CD4-positive, alpha-beta T cell treated with Interleukin-15 for 1 hour (primary cell): ENCODE measurements around the gene SORT1.
"Not testable (repeated sequence)": the region's sequence is repeated elsewhere in the genome, so short reads cannot be mapped to it uniquely, and the experiment has no call there.

ENCODE experiments used
- DNase-seq: peaks from one replicate; pipeline ENCODE4 v3.0.0-alpha.2; 2020

The SORT1 gene

GRCh38 chr1:109396871-109397580 lies 692 bp downstream of the SORT1 start:
- DNase-seq = no peak

- no peak for DNase-seq
Observed at GRCh38 chr1:109396513-109396839, 1.2 kb downstream of the SORT1 start.

DNA sequence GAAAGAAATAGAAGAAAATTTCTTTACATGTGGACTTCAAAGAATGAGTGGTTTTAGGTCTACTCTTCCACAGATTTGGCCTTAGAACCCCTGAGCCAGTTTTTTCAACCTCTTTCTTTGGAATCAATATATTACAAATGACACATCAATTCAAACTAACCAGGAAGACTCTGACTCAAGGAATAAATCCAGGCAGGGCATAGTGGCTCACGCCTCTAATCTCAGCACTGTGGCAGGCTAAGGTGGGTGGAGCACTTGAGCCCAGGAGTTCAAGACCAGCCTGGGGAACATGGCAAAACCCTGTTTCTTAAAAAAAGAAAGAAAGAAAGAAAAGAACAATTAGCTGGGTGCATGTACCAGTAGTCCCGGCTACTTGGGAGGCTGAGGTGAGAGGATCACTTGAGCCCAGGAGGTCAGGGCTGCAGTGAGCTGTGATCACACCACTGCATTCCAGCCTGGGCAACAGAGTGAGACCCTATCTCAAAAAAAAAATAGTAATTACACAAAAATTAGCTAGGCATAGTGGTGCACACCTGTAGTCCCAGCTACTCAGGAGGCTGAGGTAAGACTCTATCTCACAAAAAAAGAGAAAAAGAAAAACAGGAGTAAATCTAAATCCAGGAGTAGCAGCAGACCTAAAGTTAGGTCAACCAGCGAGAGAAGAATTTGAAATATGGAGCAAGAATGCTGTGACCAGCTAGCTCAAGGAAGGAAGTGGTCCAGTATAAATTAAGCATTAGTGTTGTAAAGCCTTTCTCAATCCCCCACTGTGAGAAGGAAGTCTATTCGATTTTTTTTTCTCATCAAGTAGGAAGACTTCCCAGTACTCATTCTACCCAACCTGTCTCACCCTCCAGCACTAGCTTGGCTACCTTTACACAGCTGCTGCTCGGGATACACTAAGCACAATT lies 1.9 kb downstream of the SORT1 start:
- DNase-seq = no peak

GRCh38 chr1:109395282-109395599 lies 2.5 kb downstream of the SORT1 start:
- DNase-seq = not testable (repeated sequence)

DNA sequence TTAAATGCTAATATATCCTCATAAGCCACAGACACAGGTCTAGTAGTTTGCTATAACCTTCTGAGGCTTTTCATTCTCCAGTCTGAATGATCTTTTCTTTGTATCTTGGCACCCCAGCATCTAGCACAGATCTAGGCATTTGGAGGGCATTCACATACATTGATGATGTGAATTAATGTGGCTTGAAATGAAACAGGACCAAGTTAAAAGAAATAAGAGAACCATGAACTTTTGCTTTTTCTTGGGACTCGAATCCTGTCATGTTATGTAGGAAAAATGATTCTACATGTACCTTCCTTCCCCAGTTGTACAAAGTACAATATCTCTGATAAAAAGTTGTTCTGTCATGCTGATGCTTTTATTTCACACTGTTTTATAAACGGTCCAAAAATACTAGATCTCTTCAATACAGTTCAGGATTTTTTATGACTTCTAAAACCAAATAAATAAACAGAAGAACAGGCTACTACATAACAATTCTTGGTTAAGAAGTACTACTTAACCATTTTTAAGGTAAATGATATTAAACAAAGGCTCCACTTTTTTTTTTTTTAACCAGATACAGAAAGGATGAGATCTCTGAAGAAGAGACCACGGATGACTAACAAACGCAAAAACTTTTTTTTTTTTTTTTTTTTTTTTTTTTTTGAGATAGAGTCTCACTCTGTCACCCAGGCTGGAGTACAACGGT lies 3.0 kb downstream of the SORT1 start:
- DNase-seq = no peak

DNA sequence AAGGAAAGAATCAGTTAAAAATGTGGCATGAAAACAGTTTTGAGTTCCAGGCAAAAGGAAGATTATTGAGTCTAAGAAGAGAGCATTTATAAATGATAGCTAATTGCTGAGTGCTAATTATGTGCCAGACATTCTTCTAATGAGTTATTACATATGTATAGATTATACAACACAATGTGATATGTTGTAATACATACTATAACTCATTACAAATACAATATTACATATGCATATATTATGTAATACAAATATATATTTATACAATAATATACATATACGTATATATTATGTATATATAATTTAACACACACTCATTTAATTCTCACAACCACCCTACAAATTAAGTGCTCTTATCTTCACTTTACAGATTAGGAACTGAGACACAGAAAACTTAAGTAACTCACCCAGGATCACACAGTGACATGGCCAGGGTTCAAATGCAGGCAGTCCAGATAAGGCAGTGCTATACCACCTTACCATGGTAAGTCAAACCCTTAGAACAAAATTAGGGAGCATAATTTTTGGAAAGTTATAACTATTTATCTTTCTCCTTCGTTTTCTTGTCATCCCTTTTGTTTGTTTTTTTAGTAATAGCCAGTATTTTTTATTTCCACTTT lies 4.0 kb downstream of the SORT1 start:
- DNase-seq = no peak

DNA sequence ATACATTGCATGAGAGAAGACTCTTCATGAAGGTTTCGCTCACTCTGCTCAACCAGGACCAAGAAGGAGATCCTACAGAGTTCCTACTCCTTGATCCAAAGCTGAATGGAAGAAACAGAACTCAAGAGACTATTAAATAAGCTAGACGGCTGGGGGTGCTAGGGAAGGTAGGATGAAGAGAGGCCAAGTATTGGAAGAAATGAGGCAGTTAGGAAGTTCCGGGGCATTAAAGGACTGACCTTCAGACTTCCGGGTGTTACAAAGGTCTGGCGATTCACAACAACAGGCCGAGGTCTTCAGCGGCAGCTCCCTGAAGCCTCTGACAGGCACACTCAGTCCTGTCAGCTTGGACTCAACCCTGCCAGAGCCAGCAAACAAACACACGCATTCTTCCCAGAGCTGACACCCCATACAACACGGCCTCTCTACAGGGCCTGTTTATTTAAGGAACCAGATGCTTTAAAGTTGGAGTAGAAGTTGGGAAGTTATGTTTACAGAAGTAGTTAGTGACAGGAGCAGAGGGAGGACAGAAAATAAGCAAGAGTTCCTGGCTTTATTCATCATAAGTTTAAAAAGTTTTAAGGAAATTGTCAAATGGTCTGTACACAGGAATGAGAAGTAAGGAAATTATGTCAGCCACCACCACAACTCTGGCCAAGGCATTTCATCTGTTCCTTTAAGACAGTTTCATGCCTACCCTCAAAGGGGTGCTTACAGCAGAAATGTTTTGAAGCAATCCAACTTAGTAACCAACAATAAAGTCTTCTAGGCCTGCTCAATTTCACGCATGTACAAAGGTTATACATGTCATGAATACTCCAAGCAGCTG lies 4.7 kb downstream of the SORT1 start:
- DNase-seq = no peak

DNA sequence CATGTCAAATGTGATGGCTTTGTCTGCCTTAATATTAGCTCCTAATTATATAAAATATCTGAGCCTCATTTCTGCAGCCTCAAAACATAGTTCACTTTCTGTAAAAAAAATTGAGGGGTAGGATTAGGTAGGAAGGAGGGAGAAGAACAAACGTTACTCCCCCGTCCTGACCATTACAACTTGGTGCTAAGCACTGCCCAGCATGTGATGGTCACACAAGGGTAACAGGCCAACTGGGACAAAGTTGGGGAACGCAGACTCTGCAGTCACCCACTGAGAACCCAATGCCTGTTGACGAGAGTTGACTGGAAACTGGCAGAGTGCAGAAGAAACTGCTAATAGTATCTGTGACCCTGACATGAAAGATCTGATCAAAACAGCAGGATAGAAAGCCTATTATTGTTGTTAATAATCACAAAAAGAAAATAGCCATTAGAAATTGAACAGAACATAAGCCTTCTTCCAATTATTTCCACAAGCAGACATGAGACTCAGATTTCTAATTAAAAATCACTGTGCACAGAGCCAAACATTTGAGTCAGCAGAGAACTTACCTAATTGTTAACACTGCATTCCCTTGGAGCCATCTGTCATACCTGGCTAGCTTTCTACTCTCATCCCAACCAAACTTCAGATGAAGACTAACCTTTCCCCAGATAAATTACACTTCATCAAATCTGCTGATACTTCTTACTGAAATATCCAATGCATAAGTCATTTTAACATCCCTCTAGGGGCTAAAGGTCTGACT lies 5.5 kb downstream of the SORT1 start:
- no peak for DNase-seq

DNA sequence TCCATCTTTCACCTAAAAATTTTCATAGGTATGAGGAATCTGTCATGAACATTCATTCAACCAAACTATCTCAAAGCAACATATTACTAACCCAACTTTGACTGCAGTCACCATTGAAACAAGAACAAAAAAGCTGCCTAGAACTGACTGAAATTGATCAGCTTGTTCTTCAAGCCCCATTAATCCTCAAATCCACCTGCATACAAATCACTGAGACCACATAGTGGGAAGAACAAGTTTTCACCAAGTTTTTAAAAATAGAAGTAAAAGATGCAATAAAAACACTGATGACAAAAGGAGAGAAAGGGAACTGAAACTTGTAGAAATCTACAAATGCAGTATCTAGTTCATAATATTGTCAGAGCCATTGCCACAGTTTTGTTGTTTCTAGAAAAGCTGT lies 6.1 kb downstream of the SORT1 start:
- no peak for DNase-seq

DNA sequence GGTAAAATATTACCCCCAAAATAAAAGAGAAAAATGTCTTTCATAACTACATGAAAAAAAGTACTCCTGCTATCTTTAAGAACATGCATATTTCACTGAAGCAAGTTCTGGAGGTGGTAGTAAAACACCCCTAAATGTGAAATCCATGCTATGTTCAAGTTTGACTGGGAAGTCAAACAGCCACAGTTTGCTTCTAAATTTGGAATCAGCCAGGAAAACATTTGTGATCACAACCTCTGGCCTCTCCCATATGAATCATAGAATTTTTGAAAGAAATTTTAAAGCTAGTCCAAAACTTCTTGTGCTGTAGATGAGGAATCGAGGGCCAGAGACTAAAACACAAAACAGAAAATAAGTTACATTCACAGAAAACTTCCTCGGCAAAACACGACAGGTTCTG lies 6.6 kb downstream of the SORT1 start:
- no peak for DNase-seq

GRCh38 chr1:109389638-109390341 lies 7.9 kb downstream of the SORT1 start:
- no peak for DNase-seq

- no peak for DNase-seq
Observed at GRCh38 chr1:109388884-109389637, 8.7 kb downstream of the SORT1 start.

DNA sequence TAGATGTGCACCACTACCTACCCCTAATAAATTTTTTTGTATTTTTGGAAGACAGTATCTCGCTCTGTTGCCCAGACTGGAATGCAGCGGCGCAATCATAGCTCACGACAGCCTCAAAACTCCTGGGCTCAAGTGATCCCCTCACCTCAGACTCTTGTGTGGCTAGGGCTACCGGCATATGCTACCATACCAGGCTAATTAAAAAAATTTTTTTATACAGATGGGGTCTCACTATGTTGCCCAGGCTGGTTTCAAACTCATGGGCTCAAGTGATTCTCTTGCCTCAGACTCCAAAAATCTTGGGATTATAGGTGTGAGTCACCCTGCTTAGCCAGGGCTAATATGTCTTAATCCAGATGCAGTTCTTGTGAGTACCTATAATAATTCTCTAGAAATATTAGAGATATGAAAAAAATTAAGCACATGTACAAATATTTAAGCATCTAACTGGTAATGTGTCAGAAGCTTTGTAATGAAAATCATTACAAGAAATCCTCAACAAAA lies 9.5 kb downstream of the SORT1 start:
- DNase-seq = no peak

GRCh38 chr1:109386054-109386717 lies 11.5 kb downstream of the SORT1 start:
- DNase-seq = no peak

DNA sequence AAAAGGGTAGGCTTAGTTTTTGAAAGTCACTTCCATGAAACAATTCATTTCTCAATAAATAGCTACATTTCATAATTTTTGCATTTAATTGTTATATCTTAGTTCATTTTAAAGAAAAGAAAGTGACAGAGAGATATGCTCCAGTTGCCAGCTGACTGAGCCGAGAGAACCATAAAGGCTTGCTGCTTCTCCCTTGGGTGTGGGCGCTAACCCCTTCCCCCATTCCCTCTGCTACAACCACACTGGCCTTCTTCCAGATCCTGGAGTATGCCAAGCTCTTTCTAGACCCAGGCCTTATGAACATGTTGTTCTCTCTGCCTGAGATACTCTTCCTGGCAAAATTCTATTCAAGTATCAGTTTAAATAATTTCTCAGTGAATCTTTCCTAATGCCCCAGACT lies 12.3 kb downstream of the SORT1 start:
- DNase-seq = no peak

GRCh38 chr1:109383854-109384253 lies 13.9 kb downstream of the SORT1 start:
- no peak for DNase-seq

DNA sequence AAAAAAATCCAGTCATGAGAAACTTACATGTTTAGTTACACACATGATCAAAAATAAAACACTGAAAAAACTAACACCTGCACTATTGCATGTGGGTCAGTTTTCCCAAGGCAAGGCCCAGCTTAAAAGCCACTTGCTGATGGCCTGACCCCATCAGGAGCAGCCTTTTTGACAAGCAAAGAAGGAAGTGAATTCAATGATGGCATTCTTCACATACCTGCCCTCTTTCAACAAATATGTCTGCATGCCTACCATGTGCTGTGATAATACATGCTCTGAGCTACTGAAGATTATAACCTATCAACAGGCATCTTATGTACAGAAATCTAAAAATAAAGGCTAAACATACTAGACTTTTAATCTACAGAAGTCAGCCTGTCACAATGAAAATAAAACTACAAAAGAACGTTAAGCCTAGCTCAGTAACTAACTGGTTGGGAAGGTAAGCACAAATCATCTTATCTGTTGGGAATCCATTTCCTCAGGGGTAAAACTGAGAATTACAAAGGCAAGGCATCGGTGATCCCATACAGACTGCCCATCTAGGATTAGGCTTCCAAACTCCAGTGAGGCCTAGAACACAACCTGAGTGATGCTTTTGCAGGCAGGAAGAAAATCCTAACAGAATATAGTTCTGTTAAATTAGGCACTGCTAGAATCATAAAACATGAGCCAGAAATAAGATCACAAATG lies 14.5 kb downstream of the SORT1 start:
- no peak for DNase-seq

DNA sequence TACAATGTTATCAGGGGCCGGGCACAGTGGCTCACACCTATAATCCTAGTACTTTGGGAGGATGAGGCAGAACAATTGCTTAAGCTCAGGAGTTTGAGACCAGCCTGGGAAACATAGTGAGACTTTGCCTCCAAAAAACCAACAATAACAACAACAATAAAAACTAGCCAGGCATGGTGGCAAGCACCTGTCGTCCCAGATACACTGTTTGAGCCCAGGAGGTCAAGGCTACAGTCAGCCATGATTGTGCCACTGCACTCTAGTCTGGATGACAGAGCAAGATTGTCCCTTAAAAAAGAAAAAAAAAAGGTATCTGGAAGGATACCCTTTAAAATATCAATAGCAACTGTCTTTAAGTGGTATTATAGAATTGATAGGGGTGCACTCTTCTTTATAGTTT lies 16.1 kb downstream of the SORT1 start:
- DNase-seq = no peak

- no peak for DNase-seq
Observed at GRCh38 chr1:109379907-109380306, 17.8 kb downstream of the SORT1 start.
